Mesenchymal stem cell (in vitro differentiated cells and primary cell): Measurements from ENCODE around the gene AXIN2.

Experiments used
- DNase-seq: peaks from one replicate; pipeline ENCODE4 v3.0.0-alpha.2; 2013
- H2AFZ ChIP-seq: one replicate; pipeline ENCODE4 v1.6.1; 2013; ENCODE audit warnings: low read depth, mild to moderate bottlenecking, control low read depth, inconsistent platforms, low read length, moderate library complexity
- H2AK5ac ChIP-seq: 2 replicates; pipeline ENCODE4 v1.6.1; 2013; ENCODE audit warnings: low read length, moderate library complexity, mild to moderate bottlenecking, inconsistent platforms; ENCODE audit not compliant: severe bottlenecking
- H2BK120ac ChIP-seq: one replicate; pipeline ENCODE4 v1.6.1; 2013; ENCODE audit warnings: low read depth, mild to moderate bottlenecking, inconsistent platforms, low read length, moderate library complexity
- H2BK12ac ChIP-seq, 2 experiments: one replicate each; pipeline ENCODE4 v1.6.1; 2013; ENCODE audit warnings: inconsistent platforms in 2 of 2, low read length in 2 of 2, mild to moderate bottlenecking in 2 of 2, moderate library complexity in 2 of 2, control low read depth in 1 of 2
- H2BK15ac ChIP-seq: one replicate; pipeline ENCODE4 v1.6.1; 2013; ENCODE audit warnings: mild to moderate bottlenecking, low read depth, inconsistent platforms; ENCODE audit not compliant: poor library complexity, severe bottlenecking
- H2BK5ac ChIP-seq: 2 replicates; pipeline ENCODE4 v1.6.1; 2013; ENCODE audit warnings: low read depth, mild to moderate bottlenecking, low read length, control low read depth, inconsistent platforms; ENCODE audit not compliant: poor library complexity, severe bottlenecking
- H3K14ac ChIP-seq, 2 experiments: one replicate each; pipeline ENCODE4 v1.6.1; 2013; ENCODE audit warnings: inconsistent platforms in 2 of 2, low read length in 2 of 2, control low read depth in 1 of 2, mild to moderate bottlenecking in 1 of 2, moderate library complexity in 1 of 2
- H3K18ac ChIP-seq, 2 experiments: one replicate each; pipeline ENCODE4 v1.6.1; 2013; ENCODE audit warnings: inconsistent platforms in 2 of 2, low read length in 2 of 2, control low read depth in 1 of 2, low read depth in 1 of 2, mild to moderate bottlenecking in 1 of 2
- H3K23ac ChIP-seq, 2 experiments: one replicate each; pipeline ENCODE4 v1.6.1; 2013; ENCODE audit warnings: inconsistent platforms in 2 of 2, low read length in 2 of 2, mild to moderate bottlenecking in 2 of 2, moderate library complexity in 2 of 2, control low read depth in 1 of 2
- H3K27ac ChIP-seq: 2 replicates; pipeline ENCODE4 v1.5.1; 2013; ENCODE audit warnings: mild to moderate bottlenecking, moderate library complexity, low read length, control low read depth, inconsistent platforms; ENCODE audit not compliant: poor library complexity, severe bottlenecking
- H3K27me3 ChIP-seq, 2 experiments: 2 replicates each; pipeline versions ENCODE4 v1.6.1 to v1.7.0; 2013; ENCODE audit warnings: low read length in 2 of 2, mild to moderate bottlenecking in 2 of 2, moderate library complexity in 2 of 2, control low read depth in 1 of 2, inconsistent platforms in 1 of 2; ENCODE audit not compliant: control insufficient read depth in 1 of 2, insufficient read depth in 1 of 2
- H3K36me3 ChIP-seq, 2 experiments: 2 replicates each; pipeline versions ENCODE4 v1.6.1 to v1.7.0; 2013; ENCODE audit warnings: low read length in 2 of 2, control low read depth in 1 of 2, inconsistent platforms in 1 of 2, low read depth in 1 of 2, mild to moderate bottlenecking in 1 of 2; ENCODE audit not compliant: insufficient read depth in 2 of 2, control insufficient read depth in 1 of 2
- H3K4ac ChIP-seq, 2 experiments: one replicate each; pipeline ENCODE4 v1.6.1; 2013; ENCODE audit warnings: inconsistent platforms in 2 of 2, low read length in 2 of 2, mild to moderate bottlenecking in 2 of 2, moderate library complexity in 2 of 2, control low read depth in 1 of 2, low read depth in 1 of 2
- H3K4me1 ChIP-seq: 2 replicates; pipeline ENCODE4 v1.6.1; 2013; ENCODE audit warnings: low read depth, low read length, control low read depth; ENCODE audit not compliant: control insufficient read depth, insufficient read depth
- H3K4me2 ChIP-seq: 2 replicates; pipeline ENCODE4 v1.6.1; 2013; ENCODE audit warnings: low read length, mild to moderate bottlenecking, inconsistent platforms; ENCODE audit not compliant: poor library complexity, severe bottlenecking
- H3K4me3 ChIP-seq, 2 experiments: 2 replicates each; pipeline versions ENCODE4 v1.5.1 to v1.7.0; 2013; ENCODE audit warnings: low read length in 2 of 2, mild to moderate bottlenecking in 2 of 2, control low read depth in 1 of 2, low read depth in 1 of 2; ENCODE audit not compliant: insufficient read depth in 1 of 2
- H3K79me1 ChIP-seq: replicated peaks from 2 replicates; pipeline ENCODE4 v1.6.1; 2013; ENCODE audit warnings: mild to moderate bottlenecking, control low read depth, low read length, inconsistent platforms; ENCODE audit not compliant: poor library complexity, severe bottlenecking
- H3K9ac ChIP-seq: 2 replicates; pipeline ENCODE4 v1.7.0; 2013; ENCODE audit warnings: mild to moderate bottlenecking, low read length, moderate library complexity
- H3K9me3 ChIP-seq: 2 replicates; pipeline ENCODE4 v1.7.0; 2013; ENCODE audit warnings: mild to moderate bottlenecking, low read length; ENCODE audit not compliant: control insufficient read depth
- H4K8ac ChIP-seq: one replicate; pipeline ENCODE4 v1.6.1; 2013; ENCODE audit warnings: inconsistent platforms, mild to moderate bottlenecking, low read length, moderate library complexity
- H4K91ac ChIP-seq: one replicate; pipeline ENCODE4 v1.6.1; 2013; ENCODE audit warnings: mild to moderate bottlenecking, low read length, inconsistent platforms
- WGBS: methylation state at CpG from one replicate; pipeline ENCODE4 v1.1.7; 2013; ENCODE audit warnings: mixed read lengths; 5-methylcytosine and 5-hydroxymethylcytosine counted together

Gene AXIN2

DNA sequence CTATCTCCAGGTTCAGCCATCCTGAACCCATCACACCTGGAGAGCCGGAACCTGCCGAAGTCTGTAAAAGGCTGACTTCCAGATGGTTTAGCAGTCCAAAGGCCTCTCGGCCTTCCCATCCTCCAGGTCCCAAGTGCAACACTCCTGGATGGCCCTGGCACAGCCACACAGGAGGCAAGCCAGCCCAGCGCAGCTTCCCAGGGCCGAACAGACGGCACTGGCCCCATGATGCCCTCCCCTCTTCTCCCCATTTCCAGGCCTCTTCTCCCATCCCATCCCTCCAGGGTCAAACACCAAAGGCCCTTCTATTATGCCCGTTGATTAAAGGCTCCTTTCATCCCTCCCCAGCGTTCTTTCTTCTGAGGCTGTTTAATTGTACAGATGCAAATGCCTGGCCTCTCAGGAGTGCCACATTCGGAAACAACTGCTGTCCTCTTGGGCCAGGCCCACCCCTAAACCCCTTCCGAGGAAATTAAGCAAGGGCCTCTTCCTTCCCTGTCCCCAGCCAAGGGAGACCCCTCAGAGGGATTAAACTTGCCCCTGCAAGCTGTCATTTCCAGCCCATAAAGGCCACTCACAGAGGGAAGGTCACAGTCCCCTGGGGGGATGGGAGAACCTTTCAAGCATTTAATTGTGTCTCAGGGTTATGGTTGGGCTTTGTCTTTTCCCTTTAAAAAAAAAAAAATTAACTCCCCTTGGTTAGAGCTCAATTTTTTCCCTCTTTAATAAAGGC, 30.8 kb downstream of the AXIN2 start:
- H4K91ac ChIP-seq = no peak overlapping the region
- peak overlapping the region; percentile 76 for H4K8ac ChIP-seq
- H3K27ac ChIP-seq = no peak overlapping the region
- peak overlapping the region in 1 of 2 experiments; percentile 49 for H2BK12ac ChIP-seq
- peaks cover 4% of the 10 kb centered on the region for H3K79me1 ChIP-seq
- peak overlapping the region; percentile 49 for H2BK15ac ChIP-seq
- no peak overlapping the region for H3K14ac ChIP-seq
- WGBS = 73% methylated on average over 9 of the region's 10 CpGs
- peak overlapping the region; percentile 64 for H3K9ac ChIP-seq
- H2AFZ ChIP-seq = no peak overlapping the region
- no peaks in the 10 kb centered on the region for H3K9me3 ChIP-seq
- DNase-seq = no peak
- no peak overlapping the region for H3K4me3 ChIP-seq
- no peak overlapping the region for H2AK5ac ChIP-seq
- peak overlapping the region; percentile 28 to 51 for H3K18ac ChIP-seq
- H2BK120ac ChIP-seq = no peak overlapping the region
- no peaks in the 10 kb centered on the region for H3K27me3 ChIP-seq
- H3K4me2 ChIP-seq = no peak overlapping the region
- H3K23ac ChIP-seq = no peak overlapping the region
- H3K4me1 ChIP-seq = peaks cover 13% of the 10 kb centered on the region
- peaks cover 51 to 55% of the 10 kb centered on the region in 2 experiments for H3K36me3 ChIP-seq
- no peak overlapping the region for H2BK5ac ChIP-seq
- H3K4ac ChIP-seq = no peak overlapping the region

DNA sequence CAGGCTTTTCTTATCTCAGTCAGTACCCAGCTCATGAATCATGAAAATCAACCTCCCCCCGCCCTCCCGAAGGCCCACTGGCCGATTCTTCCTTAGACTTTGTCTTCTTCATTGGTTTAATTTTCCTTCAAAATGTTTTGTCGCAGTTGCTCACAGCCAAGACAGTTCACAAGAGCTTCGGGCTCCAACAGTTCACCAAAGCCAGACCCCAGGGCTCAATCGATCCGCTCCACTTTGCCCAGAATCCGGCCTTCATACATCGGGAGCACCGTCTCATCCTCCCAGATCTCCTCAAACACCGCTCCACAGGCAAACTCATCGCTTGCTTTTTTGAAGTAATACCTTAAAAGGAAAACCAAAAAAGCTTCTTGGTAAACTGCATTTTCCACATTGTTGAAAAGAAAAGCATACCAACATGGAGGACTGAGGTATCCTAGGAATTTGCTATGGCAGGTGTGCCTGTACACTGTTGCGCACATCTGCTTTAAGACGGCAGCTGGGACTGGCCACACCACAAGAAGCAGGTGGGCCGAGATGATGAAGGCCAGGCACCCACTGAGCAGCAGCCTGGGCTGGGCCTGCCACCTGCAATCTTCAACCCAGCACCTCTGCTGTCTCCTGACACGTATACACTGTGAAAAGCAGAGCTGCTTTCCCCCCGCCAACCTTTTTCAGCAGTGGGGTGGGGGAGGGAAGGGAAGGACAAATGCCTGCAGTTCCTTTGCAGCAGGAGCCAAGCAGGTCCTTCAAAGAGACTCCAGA, 31.5 kb downstream of the AXIN2 start:
- Histone ChIP-seq H3K14ac (no peak overlapping the region), H4K8ac (no peak overlapping the region), H3K4me3 (no peak overlapping the region), H3K27ac (no peak overlapping the region), H2AFZ (no peak overlapping the region), H4K91ac (peak overlapping the region; percentile 18), H2AK5ac (no peak overlapping the region), H3K4me2 (no peak overlapping the region), H3K27me3 (no peaks in the 10 kb centered on the region), H3K23ac (no peak overlapping the region), H3K9me3 (no peaks in the 10 kb centered on the region), H3K4ac (no peak overlapping the region), H2BK12ac (peak overlapping the region in 1 of 2 experiments; percentile 37), H2BK5ac (no peak overlapping the region), H2BK15ac (no peak overlapping the region), H3K36me3 (peaks cover 47 to 48% of the 10 kb centered on the region in 2 experiments), H3K18ac (peak overlapping the region in 1 of 2 experiments; percentile 51), H3K4me1 (peaks cover 13% of the 10 kb centered on the region), H3K79me1 (peaks cover 4% of the 10 kb centered on the region), H2BK120ac (no peak overlapping the region), H3K9ac (no peak overlapping the region)
- DNase-seq = no peak
- WGBS = 95% methylated on average over 14 of the region's 17 CpGs

DNA sequence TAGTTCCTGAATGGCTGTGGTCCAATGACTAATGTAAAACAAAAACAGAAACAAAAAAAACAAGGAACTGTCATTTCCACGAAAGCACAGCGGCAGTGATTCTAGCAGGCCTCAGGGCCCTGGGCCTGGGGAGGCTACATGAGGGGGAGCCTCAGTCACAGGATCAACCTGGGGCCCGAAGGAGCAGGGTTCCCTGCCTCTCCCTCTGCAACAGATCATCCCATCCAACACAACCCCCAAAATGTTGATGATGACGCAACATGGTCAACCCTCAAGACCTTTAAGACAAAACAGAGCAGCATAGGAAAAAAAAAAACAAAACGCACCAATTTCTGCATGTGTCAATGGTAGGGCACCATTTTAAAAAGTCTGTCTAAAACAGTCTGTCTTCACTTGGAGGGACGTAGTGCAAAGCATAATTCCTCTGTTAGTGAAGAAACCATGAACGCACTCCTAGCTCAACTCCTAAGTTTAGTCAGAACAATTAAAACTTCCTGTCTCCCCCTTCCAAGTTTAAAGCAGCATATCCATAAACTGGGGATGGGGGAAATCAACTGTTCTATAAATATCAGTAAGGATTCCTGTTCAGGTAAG, 32.3 kb downstream of the AXIN2 start:
- Histone ChIP-seq H3K4ac (no peak overlapping the region), H3K18ac (no peak overlapping the region), H3K4me2 (no peak overlapping the region), H2BK120ac (no peak overlapping the region), H4K91ac (no peak overlapping the region), H2BK15ac (no peak overlapping the region), H3K27ac (no peak overlapping the region), H3K14ac (no peak overlapping the region), H2BK5ac (no peak overlapping the region), H3K9ac (no peak overlapping the region), H2AK5ac (no peak overlapping the region), H4K8ac (no peak overlapping the region), H3K23ac (no peak overlapping the region), H3K4me3 (no peak overlapping the region), H3K79me1 (peaks cover 4% of the 10 kb centered on the region), H3K36me3 (peaks cover 41% of the 10 kb centered on the region in 2 experiments), H3K27me3 (peaks cover 0 to 2% of the 10 kb centered on the region in 2 experiments), H3K9me3 (no peaks in the 10 kb centered on the region), H2AFZ (no peak overlapping the region), H3K4me1 (peaks cover 16% of the 10 kb centered on the region), H2BK12ac (no peak overlapping the region)
- 87% methylated on average over 6 of the region's 7 CpGs for WGBS
- no peak for DNase-seq
